HepG2 (cell line): Measurements from ENCODE around the gene COQ8A. TPM values are rescaled to one million over a fixed set of nuclear protein-coding genes. Genes with fewer than 3 reads are reported as not detected.
A peak's percentile ranks its signal among the peaks of the same experiment; 100 is the strongest.

ENCODE experiments used
- ATAC-seq: fragments of 200-7000 bp; cut with Tn5 transposase; 3 replicates; pipeline ENCODE4 v1.9.1; 2020; ENCODE audit warnings: mild to moderate bottlenecking, moderate library complexity
- BruUV-seq: library from RNA; stranded (reverse); fragments of 400-500 nt; replicated peaks from 2 replicates; lab custom pipeline; 2021; lab: Mats Ljungman, UMichigan
- CTCF ChIA-PET: fragments of 300-600 bp; formaldehyde crosslinking; extraction: SDS; loops from one replicate; lab custom pipeline; 2021; ENCODE audit warnings: low total read pairs, inconsistent platforms, low intra/inter-chr PET ratio; lab: Yijun Ruan, JAX
- POLR2A ChIA-PET: fragments of 350-600 bp; sonication (Branson Sonifier 250); formaldehyde crosslinking; loops from one replicate; lab custom pipeline; 2020; ENCODE audit warnings: antibody characterized with exemption, inconsistent platforms; lab: Yijun Ruan, JAX
- DNase-seq: peaks from one replicate; pipeline ENCODE4 v3.0.0-alpha.2; 2015; ENCODE audit warnings: low spot score
- FAIRE-seq: peaks from 3 replicates; lab custom pipeline; 2011; peaks lifted over from hg19 to GRCh38; lab: Jason Lieb, UNC
- H2AFZ ChIP-seq: one replicate; pipeline ENCODE4 v1.6.1; 2011; ENCODE audit warnings: low read length, inconsistent platforms
- H3K27ac ChIP-seq: fragments of 300-600 bp; 3 replicates; pipeline ENCODE4 v1.8.0; 2011; ENCODE audit warnings: mixed run types, mild to moderate bottlenecking, mixed read lengths, low read length, inconsistent platforms; ENCODE audit not compliant: insufficient read depth; ENCODE audit errors: extremely low read length
- H3K27me3 ChIP-seq, 2 experiments: fragments of 200-600 bp in 1 of 2; 2 replicates in 1 of 2; 3 replicates in 1 of 2; pipeline versions ENCODE4 v1.6.0 to v1.8.0; 2011; ENCODE audit warnings: low read length in 2 of 2, mild to moderate bottlenecking in 2 of 2, moderate library complexity in 2 of 2, inconsistent platforms in 1 of 2; ENCODE audit not compliant: insufficient read depth in 2 of 2, control insufficient read depth in 1 of 2
- H3K36me3 ChIP-seq, 2 experiments: fragments of 200-600 bp in 1 of 2; replicated peaks in 1 of 2; 2 replicates in 1 of 2; 3 replicates in 1 of 2; pipeline versions ENCODE4 v1.5.1 to v1.8.0; 2011; ENCODE audit warnings: low read length in 2 of 2, inconsistent platforms in 1 of 2; ENCODE audit not compliant: insufficient read depth in 2 of 2, control insufficient read depth in 1 of 2
- H3K4me1 ChIP-seq: 2 replicates; pipeline ENCODE4 v1.5.1; 2012; ENCODE audit warnings: low read length, inconsistent platforms; ENCODE audit not compliant: insufficient read depth
- H3K4me2 ChIP-seq: 2 replicates; pipeline ENCODE4 v1.6.0; 2011; ENCODE audit warnings: low read depth, low read length, inconsistent platforms
- H3K4me3 ChIP-seq, 3 experiments: fragments of 200-600 bp in 1 of 3; sonication (generic), shearing (Covaris generic) in 1 of 3; replicated peaks in 1 of 3; 2 replicates each; pipeline ENCODE4 v1.5.1; 2011 to 2016; ENCODE audit warnings: low read length in 3 of 3, inconsistent platforms in 2 of 3, low read depth in 2 of 3, mild to moderate bottlenecking in 2 of 3, control low read depth in 1 of 3, mixed read lengths in 1 of 3; ENCODE audit not compliant: insufficient read depth in 1 of 3
- H3K79me2 ChIP-seq: one replicate; pipeline ENCODE4 v1.6.1; 2011; ENCODE audit warnings: low read length, inconsistent platforms; ENCODE audit not compliant: insufficient read depth
- H3K9ac ChIP-seq: 2 replicates; pipeline ENCODE4 v1.6.0; 2011; ENCODE audit warnings: mild to moderate bottlenecking, low read depth, low read length, inconsistent platforms; ENCODE audit not compliant: insufficient read depth
- H3K9me3 ChIP-seq: 2 replicates; pipeline ENCODE4 v1.5.1; 2012; ENCODE audit warnings: mild to moderate bottlenecking, low read length
- H4K20me1 ChIP-seq: 2 replicates; pipeline ENCODE4 v1.6.0; 2011; ENCODE audit warnings: inconsistent platforms, mild to moderate bottlenecking, low read length, moderate library complexity; ENCODE audit not compliant: insufficient read depth
- CEBPG ChIP-seq: IDR thresholded peaks from 2 replicates; pipeline ENCODE4 v1.6.1; 2016
- HNRNPK ChIP-seq: fragments of 200-400 bp; formaldehyde crosslinking; IDR thresholded peaks from 2 replicates; pipeline ENCODE4 v1.6.1; 2018; ENCODE audit warnings: low read length, low read depth, moderate library complexity, mild to moderate bottlenecking; ENCODE audit not compliant: poor library complexity, severe bottlenecking
- HOXA5 ChIP-seq: sonication (generic); formaldehyde crosslinking; IDR thresholded peaks from 2 replicates; pipeline ENCODE4 v1.4.0; 2020; ENCODE audit warnings: missing genetic modification reagents
- JUNB ChIP-seq: sonication (generic); formaldehyde crosslinking; IDR thresholded peaks from 2 replicates; pipeline ENCODE4 v1.8.0; 2022; ENCODE audit warnings: missing genetic modification reagents, mild to moderate bottlenecking, borderline replicate concordance
- ZNF18 ChIP-seq: sonication (generic); formaldehyde crosslinking; IDR thresholded peaks from 2 replicates; pipeline ENCODE4 v1.8.0; 2022; ENCODE audit warnings: mild to moderate bottlenecking, missing genetic modification reagents; ENCODE audit not compliant: insufficient replicate concordance
- WGBS: methylation state at CpG from one replicate; pipeline ENCODE4 v1.1.6; 2017; ENCODE audit warnings: low lambda C conversion rate; 5-methylcytosine and 5-hydroxymethylcytosine counted together
- in situ Hi-C: cut with HindIII; loops from 2 replicates; pipeline ENCODE4 v1.10.0; 2017; ENCODE audit warnings: low pct_unique_long_range_greater_than_20kb; ENCODE audit not compliant: extremely low pct_ligation_motif_present
- intact Hi-C: fragments of 100-400 bp; cut with micrococcal nuclease; formaldehyde crosslinking; loops from one replicate; pipeline ENCODE4 v1.10.0; 2022; ENCODE audit not compliant: unreplicated experiment
- polyA plus RNA-seq, 8 experiments: library from polyadenylated mRNA; depleted of rRNA in 3 of 8; stranded (reverse) in 7 of 8; unstranded in 1 of 8; fragments of >200 nt; fragmentation: Illumina TruSeq in 4 of 8; extraction: Trizol in 4 of 8; gene quantifications; 2 replicates each; pipeline versions ENCODE4 v1.2.1 to v1.2.3, GENCODE V29; 2011 to 2016; ENCODE audit warnings: low read depth in 4 of 8, missing spikeins in 1 of 8, mixed read lengths in 1 of 8; ENCODE audit not compliant: insufficient read depth in 1 of 8
- total RNA-seq, 5 experiments: library from RNA; depleted of rRNA; stranded (reverse); fragments of >200 nt; fragmentation: Illumina TruSeq; extraction: Trizol; gene quantifications; 2 replicates each; pipeline ENCODE4 v1.2.3, GENCODE V29; 2016; ENCODE audit warnings: low read depth in 1 of 5

COQ8A gene
- total and polyA plus RNA-seq, 2 of the 13 experiments (the other 11 are each of a cell fraction or from before 2014, with no cell fraction given), result 60.4 to 88.7 TPM

GRCh38 chr1:226957714-226958113, 17.6 kb downstream of the COQ8A start:
- in situ Hi-C loops, result no loop called here
- intact Hi-C loops, result no loop called here
- H3K79me2 ChIP-seq, result peaks cover 85% of the 10 kb centered on the region
- DNase-seq, result no peak
- POLR2A ChIA-PET, result no interaction called here
- BruUV-seq, result no TSS peak
- ATAC-seq, result no peak
- no peak overlapping the region for H3K4me3 ChIP-seq
- TF ChIP-seq HOXA5 (CRISPR knock-in tag), result no peak
- no peak for TF ChIP-seq CEBPG (CRISPR knock-in tag)
- TF ChIP-seq HNRNPK, result no peak
- H3K27me3 ChIP-seq, result no peaks in the 10 kb centered on the region
- H3K27ac ChIP-seq, result no peak overlapping the region
- H3K9ac ChIP-seq, result no peak overlapping the region
- no peak for FAIRE-seq
- WGBS, result 95% methylated on average over 11 of the region's 11 CpGs
- no peak overlapping the region for H3K4me2 ChIP-seq
- CTCF ChIA-PET, result no interaction called here
- no peak overlapping the region for H2AFZ ChIP-seq
- 0 out of 2 replicates have a peak, but pooled peaks cover 6% of the 10 kb centered on the region for H3K4me1 ChIP-seq
- H3K9me3 ChIP-seq, result no peaks in the 10 kb centered on the region
- peaks cover 5 to 31% of the 10 kb centered on the region in 2 experiments; a peak in 4 of 5 replicates for H3K36me3 ChIP-seq
- H4K20me1 ChIP-seq, result peaks cover 67% of the 10 kb centered on the region; the same call in 1 of the 2 replicates

GRCh38 chr1:226958300-226958699, 18.2 kb downstream of the COQ8A start:
- 81% methylated on average over 2 of the region's 13 CpGs for WGBS
- H4K20me1 ChIP-seq, result peaks cover 71% of the 10 kb centered on the region; the same call in 1 of the 2 replicates
- no peak overlapping the region for H3K4me3 ChIP-seq
- in situ Hi-C loops, result no loop called here
- H3K27ac ChIP-seq, result no peak overlapping the region
- H3K27me3 ChIP-seq, result no peaks in the 10 kb centered on the region
- no TSS peak for BruUV-seq
- FAIRE-seq (no peak), DNase-seq (no peak), ATAC-seq (no peak)
- no peaks in the 10 kb centered on the region for H3K9me3 ChIP-seq
- ChIA-PET POLR2A (no interaction called here), CTCF (no interaction called here)
- H3K79me2 ChIP-seq, result peaks cover 85% of the 10 kb centered on the region
- TF ChIP-seq ZNF18 (CRISPR knock-in tag), result peak; percentile 35
- no peak for TF ChIP-seq JUNB (CRISPR knock-in tag)
- peaks cover 7 to 36% of the 10 kb centered on the region in 2 experiments; a peak in 4 of 5 replicates for H3K36me3 ChIP-seq
- intact Hi-C loops, result no loop called here
- no peak overlapping the region for H2AFZ ChIP-seq
- H3K4me2 ChIP-seq, result no peak overlapping the region
- 0 out of 2 replicates have a peak, but pooled peaks cover 6% of the 10 kb centered on the region for H3K4me1 ChIP-seq
- no peak overlapping the region for H3K9ac ChIP-seq
